ENCODE measurements around the gene KIAA0586. TPM values are rescaled to one million over a fixed set of nuclear protein-coding genes. Genes with fewer than 3 reads are reported as not detected.
"Not testable (repeated sequence)": the region's sequence is repeated elsewhere in the genome, so short reads cannot be mapped to it uniquely, and the experiment has no call there.

Gene KIAA0586
- 20.9 and 36.8 TPM in 2 replicates for total RNA-seq

GRCh38 chr14:58427281-58428117, at the start of gene KIAA0586, which contains the start of gene TIMM9:
TSS of gene KIAA0586 (plus strand) at chr14:58427719. CDS start at chr14:58428265, 546 bp downstream.
TSS of gene TIMM9 (minus strand) at chr14:58427531. CDS start at chr14:58411945, 15,586 bp downstream.
- peak; percentile 100 for DNase-seq

DNA sequence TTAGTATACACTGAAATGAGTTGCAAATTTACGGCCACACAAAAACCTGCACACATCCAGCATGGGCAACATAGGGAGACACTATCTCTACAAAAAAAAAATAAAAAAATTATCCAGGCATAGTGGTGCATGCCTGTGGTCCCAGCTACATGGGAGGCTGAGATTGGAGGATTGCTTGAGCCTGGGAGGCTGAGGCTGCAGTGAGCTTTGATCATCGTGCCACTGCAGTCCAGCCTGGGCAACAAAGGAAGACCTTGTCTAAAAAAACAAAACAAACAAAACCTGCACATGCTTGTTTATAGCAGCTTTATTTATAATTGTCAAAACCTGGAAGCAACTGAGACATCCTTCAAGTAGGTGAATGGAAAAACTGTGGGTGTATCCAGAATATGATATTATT, 36.7 kb upstream of the KIAA0586 start:
- DNase-seq = no peak

GRCh38 chr14:58395562-58395811, 32.0 kb upstream of the KIAA0586 start:
- no peak for DNase-seq

DNA sequence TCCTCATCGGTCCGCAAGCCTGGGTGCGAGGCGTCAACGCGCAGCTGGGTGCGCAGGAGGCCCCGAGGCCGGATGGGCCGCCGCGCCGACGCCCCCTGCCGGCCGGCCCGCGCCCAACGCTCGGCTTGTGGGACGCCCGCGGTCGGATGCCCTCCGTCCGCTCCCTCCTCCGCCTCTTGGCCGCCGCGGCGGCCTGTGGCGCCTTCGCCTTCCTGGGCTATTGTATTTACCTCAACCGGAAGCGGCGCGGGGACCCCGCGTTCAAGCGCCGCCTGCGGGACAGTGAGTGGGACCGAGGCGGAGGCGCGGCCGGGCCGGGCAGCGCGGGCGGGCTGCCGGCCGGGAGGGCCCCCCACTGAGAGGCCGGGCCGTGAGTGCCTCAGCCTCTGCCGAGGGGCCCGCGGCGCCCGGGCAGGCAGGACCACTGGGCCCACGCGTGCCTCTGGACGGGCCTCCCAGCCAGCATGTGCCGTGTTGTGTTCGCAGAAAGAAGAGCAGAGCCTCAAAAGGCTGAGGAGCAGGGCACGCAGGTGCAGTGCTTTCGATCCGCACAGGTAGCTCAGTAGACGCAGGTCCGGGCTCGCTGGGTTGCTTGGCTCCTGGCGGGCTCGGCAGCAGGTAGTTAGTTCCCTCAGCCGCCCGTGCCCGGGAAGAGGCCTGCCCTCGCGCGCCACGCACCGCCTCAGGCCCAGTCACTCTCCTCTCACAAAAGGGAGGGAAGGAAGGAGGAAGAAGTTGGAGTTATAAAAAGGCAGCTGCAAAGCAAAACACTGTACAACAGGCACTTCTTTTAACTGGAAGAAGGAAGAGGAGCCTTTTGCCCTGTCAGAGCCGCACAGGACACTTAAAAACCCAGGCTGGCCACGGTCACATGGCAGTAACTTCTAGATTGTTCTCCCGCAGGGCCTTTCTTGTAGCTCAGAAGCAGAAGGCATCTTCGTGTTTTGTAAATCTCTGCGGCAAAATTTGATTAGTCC, 31.4 kb upstream of the KIAA0586 start, which contains the start of gene TOMM20L:
TSS of gene TOMM20L (plus strand) at position 119 of the 977 bp plus-strand sequence. CDS start at position 147, 28 bp downstream.
- DNase-seq = peak; percentile 75

- no peak for DNase-seq
Measured at GRCh38 chr14:58397156-58397555, 30.4 kb upstream of the KIAA0586 start.

GRCh38 chr14:58398495-58398894, 29.0 kb upstream of the KIAA0586 start:
- DNase-seq = no peak

DNA sequence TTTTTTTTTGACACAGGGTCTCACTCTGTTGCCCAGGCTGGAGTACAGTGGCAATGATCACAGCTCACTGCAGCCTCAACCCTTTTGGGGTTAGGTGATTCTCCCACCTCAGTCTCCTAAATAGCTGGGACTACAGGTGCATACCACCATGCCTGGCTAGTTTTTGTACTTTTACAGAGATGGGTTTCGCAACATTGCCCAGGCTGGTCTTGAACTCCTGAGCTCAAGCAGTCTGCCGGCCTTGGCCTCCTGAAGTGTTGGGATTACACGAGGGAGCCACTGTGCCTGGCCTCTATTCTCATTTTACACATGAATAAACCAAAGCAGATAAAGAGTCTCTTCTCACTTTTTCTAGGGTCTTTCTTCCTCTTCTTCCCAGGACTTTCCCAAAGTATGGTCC, 28.6 kb upstream of the KIAA0586 start:
- DNase-seq = no peak

GRCh38 chr14:58401587-58401986, 25.9 kb upstream of the KIAA0586 start:
- peak; percentile 5 for DNase-seq

GRCh38 chr14:58408681-58409215, 18.8 kb upstream of the KIAA0586 start:
- no peak for DNase-seq

DNA sequence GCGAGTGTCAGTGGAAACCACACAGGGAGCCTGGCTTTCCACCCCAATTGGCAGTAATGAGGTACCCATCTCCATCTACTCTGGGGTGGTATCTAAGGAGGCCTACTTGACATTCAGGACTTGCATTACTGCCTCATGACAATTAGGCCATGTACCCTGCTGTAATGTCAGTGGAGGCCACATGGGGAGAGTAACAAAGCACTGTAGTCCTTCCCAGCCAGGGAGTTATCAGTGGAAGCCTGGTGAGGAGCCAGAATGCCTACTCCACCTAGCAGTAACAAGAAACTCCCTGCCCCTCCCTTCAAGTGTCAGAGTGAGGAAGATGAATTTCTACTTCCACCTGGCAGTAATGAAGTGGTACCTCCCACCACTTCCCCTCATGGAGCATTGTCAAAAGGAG, 12.7 kb upstream of the KIAA0586 start:
- DNase-seq = no peak

DNA sequence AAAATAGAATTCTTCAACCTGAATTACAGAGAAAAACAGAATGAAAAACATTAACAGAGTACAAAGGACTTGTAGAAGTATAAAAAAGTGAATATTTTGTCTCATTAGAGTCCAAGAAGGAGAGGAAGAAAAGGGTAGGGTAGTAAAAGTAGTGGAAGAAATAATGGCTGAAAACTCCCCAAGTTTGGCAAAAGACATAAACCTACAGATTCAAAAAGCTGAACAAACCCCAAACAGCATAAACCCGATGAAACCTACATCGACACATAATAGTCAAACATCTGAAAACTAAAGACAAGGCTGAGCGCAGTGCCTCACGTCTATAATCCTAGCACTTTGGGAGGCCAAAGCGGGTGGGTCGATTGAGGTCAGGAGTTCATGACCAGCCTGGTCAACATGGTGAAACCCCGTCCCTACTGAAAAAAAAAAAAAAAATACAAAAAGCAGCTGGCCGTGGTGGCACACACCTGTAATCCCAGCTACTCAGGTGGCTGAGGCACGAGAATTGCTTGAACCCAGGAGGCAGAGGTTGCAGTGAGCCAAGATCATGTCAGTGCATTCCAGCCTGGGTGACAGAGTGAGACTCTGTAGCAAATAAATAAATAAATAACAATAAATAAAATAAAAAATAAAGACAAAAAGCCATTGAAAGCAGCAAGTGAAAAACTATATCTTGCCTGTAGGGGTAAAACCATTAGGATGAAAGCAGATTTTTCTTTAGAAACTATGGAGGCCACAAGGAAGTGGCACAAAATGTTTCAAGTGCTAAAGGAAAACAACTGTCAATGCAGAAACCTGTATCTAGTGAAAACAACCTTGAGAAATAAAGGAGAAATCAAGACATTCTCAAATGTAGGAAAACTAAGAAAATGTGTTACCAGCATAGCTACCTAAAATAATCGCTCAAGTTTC, 11.6 kb upstream of the KIAA0586 start:
- DNase-seq = no peak

GRCh38 chr14:58416934-58417333, 10.6 kb upstream of the KIAA0586 start:
- not testable (repeated sequence) for DNase-seq

- DNase-seq = peak; percentile 74
Measured at GRCh38 chr14:58426670-58427280, 744 bp upstream of the KIAA0586 start.

DNA sequence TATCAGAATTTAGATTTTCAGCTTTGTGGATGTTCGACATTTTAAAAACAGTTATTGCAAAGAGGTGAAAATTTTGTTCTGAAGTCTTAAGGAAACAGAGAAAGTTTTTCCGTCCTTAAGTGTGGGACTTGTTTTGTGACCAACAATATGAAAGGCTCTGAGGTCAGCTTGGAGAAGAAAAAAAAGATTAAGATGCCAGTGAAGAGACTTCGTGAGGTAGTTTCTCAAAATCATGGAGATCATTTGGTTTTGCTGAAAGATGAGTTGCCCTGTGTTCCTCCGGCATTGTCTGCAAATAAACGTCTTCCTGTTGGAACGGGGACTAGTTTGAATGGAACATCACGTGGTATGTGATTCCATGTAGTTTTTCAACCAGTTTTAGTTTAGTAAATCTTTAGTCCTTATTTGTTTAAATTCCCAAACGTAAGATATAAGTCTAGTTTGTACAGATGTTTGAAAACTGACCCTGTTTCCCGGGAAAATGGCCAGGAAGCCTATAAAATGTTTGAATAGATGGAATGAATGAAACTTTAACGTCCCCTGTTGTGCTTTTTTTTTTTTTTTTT, 682 bp downstream of the KIAA0586 start:
- peak; percentile 70 for DNase-seq

DNA sequence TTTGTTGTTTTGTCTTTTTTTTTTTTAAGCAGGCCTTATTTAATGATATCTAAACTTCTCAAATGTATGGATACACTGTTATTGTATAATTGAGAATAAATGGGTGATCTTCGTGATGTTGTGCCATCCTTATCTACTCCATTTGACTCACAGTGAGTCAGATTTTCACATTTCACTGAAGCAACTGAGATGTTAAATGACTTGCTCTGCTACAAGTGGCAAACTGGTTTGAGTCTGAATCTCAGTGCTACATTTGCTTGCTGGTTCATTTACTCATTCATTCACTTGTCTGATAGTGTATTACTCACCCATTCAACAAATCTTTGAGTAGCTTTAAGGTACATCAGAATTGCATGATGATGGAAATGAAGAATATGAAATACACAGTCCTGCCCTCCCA, 2.6 kb downstream of the KIAA0586 start:
- peak; percentile 2 for DNase-seq

GRCh38 chr14:58439476-58439875, 12.0 kb downstream of the KIAA0586 start:
- DNase-seq = no peak

DNA sequence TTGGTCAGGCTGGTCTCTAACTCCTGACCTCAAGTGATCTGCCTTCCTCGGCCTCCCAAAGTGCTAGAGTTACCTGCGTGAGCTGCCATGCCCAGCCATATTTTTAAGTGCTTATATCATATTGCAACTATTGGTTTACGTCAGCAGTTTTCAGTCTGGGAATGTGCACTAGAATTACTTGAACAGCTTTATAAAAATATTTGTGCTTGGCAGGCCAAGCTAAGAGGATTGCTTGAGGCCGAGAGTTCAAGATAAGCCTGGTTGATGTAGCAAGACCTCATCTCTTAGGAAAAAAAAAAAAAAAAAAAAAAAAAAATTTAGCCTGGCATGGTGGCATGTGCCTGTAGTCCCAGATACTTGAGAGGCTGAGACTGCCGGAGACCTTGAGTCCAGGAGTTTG, 17.1 kb downstream of the KIAA0586 start:
- no peak for DNase-seq

DNA sequence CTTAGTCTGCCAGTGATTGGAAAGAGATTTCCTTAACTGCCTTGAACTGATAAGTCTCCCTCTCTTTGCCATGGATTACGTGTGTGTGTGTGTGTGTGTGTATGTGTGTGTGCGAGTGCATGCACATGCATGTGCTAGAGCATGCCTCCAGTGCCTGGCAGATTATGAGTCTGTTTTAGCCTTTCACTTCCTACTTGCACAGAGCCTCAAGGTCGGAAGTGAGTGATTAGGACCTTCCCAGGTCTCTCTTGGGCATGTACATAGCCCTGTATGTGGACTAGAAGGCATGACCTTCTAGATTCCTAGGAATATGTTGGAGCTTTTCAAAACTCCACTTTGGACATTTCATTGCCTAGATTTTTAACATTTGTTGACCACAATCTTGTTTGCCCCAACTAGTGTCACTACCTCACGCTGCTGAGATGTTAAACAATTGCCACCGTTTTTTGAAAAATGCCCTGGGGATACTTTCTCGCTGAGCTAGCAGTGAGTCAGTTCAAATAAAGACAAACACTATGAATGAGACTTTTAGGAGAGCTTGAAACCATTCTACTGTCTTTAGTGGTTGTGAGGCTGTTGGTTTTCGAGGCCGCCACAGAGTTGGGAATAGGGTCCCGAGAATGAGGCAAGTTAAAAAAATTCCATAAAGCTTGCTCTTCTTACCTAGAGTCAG, 28.2 kb downstream of the KIAA0586 start:
- DNase-seq = no peak

- no peak for DNase-seq
Measured at GRCh38 chr14:58460772-58461171, 33.3 kb downstream of the KIAA0586 start.

DNA sequence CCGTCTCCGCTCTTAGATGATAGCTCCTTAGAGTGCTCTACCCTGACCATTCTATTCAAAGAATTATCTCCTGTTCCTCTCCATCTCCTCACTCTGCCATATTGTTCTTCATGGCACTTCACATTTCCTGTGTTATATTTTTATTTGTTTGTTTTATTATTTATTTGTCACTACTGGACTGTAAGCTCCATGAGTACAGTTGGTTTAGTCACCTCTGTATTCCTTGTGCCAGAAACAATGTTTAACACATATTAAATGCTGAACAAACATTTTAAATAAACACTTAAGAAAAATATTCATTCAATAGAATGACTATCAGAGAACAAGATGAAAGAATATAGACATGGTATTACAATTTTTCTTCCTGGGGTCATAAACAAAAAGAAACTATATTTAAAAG, 35.6 kb downstream of the KIAA0586 start:
- no peak for DNase-seq

- DNase-seq = no peak
Measured at GRCh38 chr14:58464652-58465051, 37.1 kb downstream of the KIAA0586 start.

Measured in dermis blood vessel endothelial cell (primary cell).